ENCODE measurements around the gene DENND4A.

DNA sequence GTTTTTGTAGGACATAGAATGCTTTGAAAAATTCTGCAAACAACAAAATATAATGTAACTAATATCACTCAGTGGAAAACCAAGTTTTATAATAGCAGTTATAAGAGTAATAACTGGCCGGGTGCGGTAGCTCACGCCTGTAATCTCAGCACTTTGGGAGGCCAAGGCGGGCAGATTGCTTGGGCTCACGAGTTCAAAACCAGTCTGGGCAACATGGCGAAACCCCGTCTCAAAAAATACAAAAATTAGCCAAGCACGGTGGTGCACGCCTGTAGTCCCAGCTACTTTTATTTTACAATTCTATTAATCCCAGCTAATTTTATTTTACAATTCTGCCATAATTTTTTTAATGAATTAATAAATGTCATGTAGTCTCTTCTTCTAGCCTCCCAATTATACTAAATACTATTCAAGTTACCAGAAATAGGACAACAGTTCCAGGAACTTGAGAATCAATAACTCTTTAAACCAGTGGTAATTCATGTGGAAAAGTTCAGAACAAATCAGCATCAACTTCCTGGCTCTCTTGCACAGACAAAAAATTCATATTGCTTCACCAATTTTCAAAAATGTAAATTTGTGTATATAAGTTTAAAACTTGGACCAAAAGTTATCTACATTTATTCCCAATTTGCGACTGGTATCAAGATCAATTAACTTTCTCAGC, 2.2 kb downstream of the DENND4A start:
- TF ChIP-seq, protein P1, sequence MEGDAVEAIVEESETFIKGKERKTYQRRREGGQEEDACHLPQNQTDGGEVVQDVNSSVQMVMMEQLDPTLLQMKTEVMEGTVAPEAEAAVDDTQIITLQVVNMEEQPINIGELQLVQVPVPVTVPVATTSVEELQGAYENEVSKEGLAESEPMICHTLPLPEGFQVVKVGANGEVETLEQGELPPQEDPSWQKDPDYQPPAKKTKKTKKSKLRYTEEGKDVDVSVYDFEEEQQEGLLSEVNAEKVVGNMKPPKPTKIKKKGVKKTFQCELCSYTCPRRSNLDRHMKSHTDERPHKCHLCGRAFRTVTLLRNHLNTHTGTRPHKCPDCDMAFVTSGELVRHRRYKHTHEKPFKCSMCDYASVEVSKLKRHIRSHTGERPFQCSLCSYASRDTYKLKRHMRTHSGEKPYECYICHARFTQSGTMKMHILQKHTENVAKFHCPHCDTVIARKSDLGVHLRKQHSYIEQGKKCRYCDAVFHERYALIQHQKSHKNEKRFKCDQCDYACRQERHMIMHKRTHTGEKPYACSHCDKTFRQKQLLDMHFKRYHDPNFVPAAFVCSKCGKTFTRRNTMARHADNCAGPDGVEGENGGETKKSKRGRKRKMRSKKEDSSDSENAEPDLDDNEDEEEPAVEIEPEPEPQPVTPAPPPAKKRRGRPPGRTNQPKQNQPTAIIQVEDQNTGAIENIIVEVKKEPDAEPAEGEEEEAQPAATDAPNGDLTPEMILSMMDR (IDR thresholded peaks at IDR 0.05; ENCODE audit: insufficient read depth, low read depth, low read length): no peak
- no peak for TF ChIP-seq EZH2 (IDR thresholded peaks at IDR 0.05; ENCODE audit: insufficient read depth, low read length)
